OCI-LY3 (cell line): ENCODE results near the gene ATXN2L.

Experiments
- CTCF ChIP-seq: fragments of 200-600, 300-600 bp; sonication (generic); IDR thresholded peaks from 2 replicates; pipeline ENCODE4 v1.5.1; 2014; ENCODE audit warnings: antibody characterized with exemption, low read length, low read depth
- EZH2phosphoT487 ChIP-seq: fragments of 200-600 bp; shearing (Covaris generic); IDR thresholded peaks from 2 replicates; pipeline ENCODE4 v1.6.1; 2018; ENCODE audit warnings: antibody characterized with exemption, mixed run types, low read depth

GRCh38 chr16:28837672-28838557 lies 15.1 kb downstream of the ATXN2L start:
- TF ChIP-seq CTCF = no peak
- TF ChIP-seq EZH2phosphoT487 = no peak
